Stimulated activated naive CD4-positive, alpha-beta T cell treated with Interleukin-2 at 50 U/mL for 16 hours (primary cell): ENCODE measurements around the gene NR3C1.

Experiments used
- DNase-seq: peaks from one replicate; lab custom pipeline; 2025; lab: John Stamatoyannopoulos, UW

Gene NR3C1

GRCh38 chr5:143231973-143232812, 171.3 kb downstream of the NR3C1 start:
- no peak for DNase-seq

GRCh38 chr5:143231416-143231815, 172.1 kb downstream of the NR3C1 start:
- no peak for DNase-seq

- no peak for DNase-seq
Observed at GRCh38 chr5:143230676-143230996, 172.8 kb downstream of the NR3C1 start.

GRCh38 chr5:143229896-143230675, 173.4 kb downstream of the NR3C1 start:
- peak; percentile 9 for DNase-seq

GRCh38 chr5:143229426-143229895, 174.0 kb downstream of the NR3C1 start:
- no peak for DNase-seq

GRCh38 chr5:143228597-143229293, 174.7 kb downstream of the NR3C1 start:
- DNase-seq: peak; percentile 24
